Lung (tissue), 12 donors: Measurements from ENCODE around the gene CAPN9. TPM values are rescaled to one million over a fixed set of nuclear protein-coding genes. Genes with fewer than 3 reads are reported as not detected.

Experiments used
- ATAC-seq: fragments of 200-7000 bp; cut with Tn5 transposase; one replicate; pipeline ENCODE4 v1.9.1; 2020; ENCODE audit warnings: moderate number of reproducible peaks; ENCODE audit not compliant: insufficient read depth, low FRiP score
- DNase-seq, 3 donors: peaks; one replicate each; pipeline ENCODE4 v3.0.0-alpha.2; 2013 to 2017
- H3K27ac ChIP-seq, 2 donors: one replicate each; pipeline ENCODE4 v1.5.1; 2013; ENCODE audit warnings: mild to moderate bottlenecking in 2 of 2, moderate library complexity in 2 of 2, control low read depth in 1 of 2, inconsistent platforms in 1 of 2, low read depth in 1 of 2, low read length in 1 of 2
- H3K27me3 ChIP-seq, 3 donors: one replicate each; pipeline ENCODE4 v1.5.1; 2013; ENCODE audit warnings: low read length in 2 of 3; ENCODE audit not compliant: control insufficient read depth in 3 of 3, insufficient read depth in 3 of 3
- H3K36me3 ChIP-seq, 4 donors: one replicate each; pipeline ENCODE4 v1.5.1; 2013; ENCODE audit warnings: low read length in 4 of 4, mild to moderate bottlenecking in 1 of 4, moderate library complexity in 1 of 4; ENCODE audit not compliant: control insufficient read depth in 4 of 4, insufficient read depth in 4 of 4
- H3K4me1 ChIP-seq, 5 donors: one replicate each; pipeline ENCODE4 v1.5.1; 2013; ENCODE audit warnings: low read length in 5 of 5, mild to moderate bottlenecking in 2 of 5, moderate library complexity in 1 of 5; ENCODE audit not compliant: control insufficient read depth in 5 of 5, insufficient read depth in 5 of 5
- H3K4me3 ChIP-seq: one replicate; pipeline ENCODE4 v1.5.1; 2013; ENCODE audit warnings: mild to moderate bottlenecking, control low read depth, moderate library complexity
- H3K9ac ChIP-seq, 2 donors: one replicate each; pipeline ENCODE4 v1.5.1; 2013; ENCODE audit warnings: low read length in 2 of 2, control low read depth in 1 of 2; ENCODE audit not compliant: insufficient read depth in 1 of 2
- H3K9me3 ChIP-seq, 4 donors: one replicate each; pipeline ENCODE4 v1.5.1; 2013; ENCODE audit warnings: low read length in 3 of 4, mild to moderate bottlenecking in 1 of 4, moderate library complexity in 1 of 4; ENCODE audit not compliant: control insufficient read depth in 4 of 4, insufficient read depth in 3 of 4
- WGBS, 2 donors: extraction: QIAGEN DNeasy Blood & Tissue Kit; methylation state at CpG; one replicate each; pipeline ENCODE4 v1.1.7; 2013; 5-methylcytosine and 5-hydroxymethylcytosine counted together
- polyA plus RNA-seq, 2 donors: library from polyadenylated mRNA; stranded (reverse); fragments of 200-250 nt; gene quantifications; one replicate each; pipeline ENCODE4 v1.2.1, GENCODE V29; 2013
- total RNA-seq, 2 donors: library from RNA; depleted of rRNA in 1 of 2; stranded (reverse); fragments of >200 nt in 1 of 2; gene quantifications; one replicate each; pipeline ENCODE4 v1.2.1, GENCODE V29; 2014 to 2021
- TF ChIP-seq, protein P1 (sequence below): IDR thresholded peaks from 2 replicates; pipeline ENCODE4 v1.5.1; 2012; ENCODE audit warnings: mild to moderate bottlenecking; ENCODE audit errors: control extremely low read depth, extremely low read depth
- donor health status: control.
- donor health status: control.
- donor health status: Bipolar disorder and iron deficiency.
- donor health status: healthy.
- donor health status: DM: yes; HTN: yes; CAD: no.

The CAPN9 gene
- total and polyA plus RNA-seq, 4 donors, result 2.2 to 13.2 (median 7.6) TPM

DNA sequence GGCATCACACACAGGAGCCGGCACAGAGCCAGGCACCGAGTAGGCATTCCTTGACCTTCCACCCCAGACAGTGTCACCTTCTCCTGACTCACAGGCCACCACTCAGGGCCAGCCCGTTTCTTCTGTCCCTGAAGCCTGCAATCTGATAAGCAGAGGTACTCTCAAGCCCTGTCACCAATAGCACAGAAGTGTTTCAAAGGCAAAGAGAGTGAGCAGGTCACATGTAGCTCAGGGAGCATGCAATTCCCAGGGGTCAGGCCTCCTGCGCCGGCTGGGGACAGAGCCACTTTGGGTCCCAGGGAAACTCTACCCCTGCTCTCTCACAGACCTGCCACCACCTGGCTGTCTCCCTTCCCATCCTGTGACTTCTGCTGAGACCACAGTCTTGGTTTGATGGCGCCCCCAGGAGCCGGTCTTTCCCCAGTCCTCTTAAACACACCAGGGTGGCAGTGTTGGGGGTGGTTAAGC, 13.2 kb downstream of the CAPN9 start:
- WGBS, 2 donors, result 69 to 78% methylated on average over 7 of the region's 7 CpGs
- TF ChIP-seq, protein P1, sequence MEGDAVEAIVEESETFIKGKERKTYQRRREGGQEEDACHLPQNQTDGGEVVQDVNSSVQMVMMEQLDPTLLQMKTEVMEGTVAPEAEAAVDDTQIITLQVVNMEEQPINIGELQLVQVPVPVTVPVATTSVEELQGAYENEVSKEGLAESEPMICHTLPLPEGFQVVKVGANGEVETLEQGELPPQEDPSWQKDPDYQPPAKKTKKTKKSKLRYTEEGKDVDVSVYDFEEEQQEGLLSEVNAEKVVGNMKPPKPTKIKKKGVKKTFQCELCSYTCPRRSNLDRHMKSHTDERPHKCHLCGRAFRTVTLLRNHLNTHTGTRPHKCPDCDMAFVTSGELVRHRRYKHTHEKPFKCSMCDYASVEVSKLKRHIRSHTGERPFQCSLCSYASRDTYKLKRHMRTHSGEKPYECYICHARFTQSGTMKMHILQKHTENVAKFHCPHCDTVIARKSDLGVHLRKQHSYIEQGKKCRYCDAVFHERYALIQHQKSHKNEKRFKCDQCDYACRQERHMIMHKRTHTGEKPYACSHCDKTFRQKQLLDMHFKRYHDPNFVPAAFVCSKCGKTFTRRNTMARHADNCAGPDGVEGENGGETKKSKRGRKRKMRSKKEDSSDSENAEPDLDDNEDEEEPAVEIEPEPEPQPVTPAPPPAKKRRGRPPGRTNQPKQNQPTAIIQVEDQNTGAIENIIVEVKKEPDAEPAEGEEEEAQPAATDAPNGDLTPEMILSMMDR, result no peak
- no peak for DNase-seq

DNA sequence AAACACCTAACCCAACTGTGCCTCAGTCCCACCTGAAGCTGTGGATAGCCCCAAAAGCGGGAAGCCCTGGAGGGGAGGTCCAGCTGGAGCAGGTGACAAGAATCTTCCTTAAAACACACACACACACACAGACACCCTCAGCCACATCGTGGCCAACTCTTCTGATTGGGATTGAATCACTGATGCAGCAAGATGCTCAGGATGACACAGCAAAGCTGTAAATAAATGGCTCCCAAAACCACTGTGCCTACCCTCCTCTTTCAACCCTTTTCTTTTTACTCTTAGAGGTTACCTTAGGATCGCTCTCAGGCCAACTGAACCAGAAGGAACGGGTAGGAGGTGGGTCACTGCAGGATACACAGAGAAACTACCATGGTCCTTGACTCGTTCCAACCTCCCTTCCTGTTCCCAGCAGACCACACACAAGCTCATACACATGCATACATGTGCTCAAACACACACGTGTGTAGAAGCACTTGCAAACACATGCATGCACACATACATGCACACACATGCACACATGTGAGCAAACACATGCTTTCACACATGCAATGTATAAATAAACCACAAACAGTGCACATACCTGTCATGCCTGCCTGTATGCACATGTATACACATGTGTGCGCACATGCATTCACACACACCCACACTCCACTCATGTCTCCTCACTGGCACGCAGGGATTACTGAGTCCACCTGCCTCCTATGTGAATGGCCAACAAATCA, 14.4 kb downstream of the CAPN9 start:
- 85 to 86% methylated on average over 8 of the region's 8 CpGs for WGBS, 2 donors
- Histone ChIP-seq H3K9ac (no peak overlapping the region), H3K27me3 (no peaks in the 10 kb centered on the region), H3K4me1 (peaks cover 0 to 27% (median 0%) of the 10 kb centered on the region in 5 donors), H3K4me3 (no peak overlapping the region), H3K36me3 (no peaks in the 10 kb centered on the region), H3K9me3 (peaks cover 0 to 2% (median 0%) of the 10 kb centered on the region in 4 donors), H3K27ac (no peak overlapping the region)
- TF ChIP-seq, protein P1, result no peak
- ATAC-seq (no peak), DNase-seq (no peak)

More for the DNA sequence above, 13.2 kb downstream of the CAPN9 start:
- Histone ChIP-seq H3K4me1 (peaks cover 0 to 27% (median 0%) of the 10 kb centered on the region in 5 donors), H3K27ac (no peak overlapping the region), H3K36me3 (no peaks in the 10 kb centered on the region), H3K9ac (no peak overlapping the region), H3K27me3 (no peaks in the 10 kb centered on the region), H3K4me3 (no peak overlapping the region), H3K9me3 (peaks cover 0 to 2% (median 0%) of the 10 kb centered on the region in 4 donors)
- no peak for ATAC-seq

DNA sequence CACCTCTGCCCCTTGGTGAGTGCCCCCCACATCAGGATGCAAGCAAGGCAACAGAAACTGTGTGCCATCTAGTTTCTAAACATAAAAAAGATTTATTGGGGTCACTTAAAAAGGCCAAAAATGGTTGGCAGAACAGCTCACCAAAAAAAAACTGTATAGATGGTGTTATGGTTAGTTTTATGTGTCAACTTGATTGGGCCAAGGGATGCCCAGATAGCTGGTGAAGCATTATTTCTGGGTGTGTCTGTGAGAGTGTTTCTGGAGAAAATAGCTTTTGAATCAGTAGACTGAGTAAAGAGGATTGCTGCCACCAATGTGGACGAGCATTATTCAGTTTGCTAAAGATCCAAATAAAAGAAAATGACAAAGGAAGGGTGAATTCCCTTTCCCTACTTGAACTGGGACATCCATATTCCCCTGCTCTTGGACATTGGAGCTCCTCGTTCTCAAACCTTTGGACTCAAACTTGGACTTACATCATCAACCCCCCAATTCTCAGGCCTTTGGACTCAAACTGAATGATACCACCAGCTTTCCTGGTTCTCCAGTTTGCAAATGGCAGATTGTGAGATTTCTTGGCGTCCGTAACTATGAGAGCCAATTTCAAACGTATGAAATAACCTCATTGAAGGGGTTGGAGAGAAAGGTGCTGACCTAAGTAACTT, 16.9 kb downstream of the CAPN9 start:
- WGBS, 2 donors, result 89 to 90% methylated on average over 5 of the region's 5 CpGs
- TF ChIP-seq, protein P1, result no peak
- no peak overlapping the region for H3K9ac ChIP-seq

More for the DNA sequence above, 16.9 kb downstream of the CAPN9 start:
- DNase-seq (no peak), ATAC-seq (no peak)
- Histone ChIP-seq H3K4me3 (no peak overlapping the region), H3K9me3 (peaks cover 0 to 2% (median 0%) of the 10 kb centered on the region in 4 donors), H3K27ac (no peak overlapping the region), H3K36me3 (no peaks in the 10 kb centered on the region), H3K4me1 (peaks cover 0 to 18% (median 3%) of the 10 kb centered on the region in 5 donors), H3K27me3 (no peaks in the 10 kb centered on the region)
